ENCODE results near the gene ANAPC5.

ANAPC5 gene

DNA sequence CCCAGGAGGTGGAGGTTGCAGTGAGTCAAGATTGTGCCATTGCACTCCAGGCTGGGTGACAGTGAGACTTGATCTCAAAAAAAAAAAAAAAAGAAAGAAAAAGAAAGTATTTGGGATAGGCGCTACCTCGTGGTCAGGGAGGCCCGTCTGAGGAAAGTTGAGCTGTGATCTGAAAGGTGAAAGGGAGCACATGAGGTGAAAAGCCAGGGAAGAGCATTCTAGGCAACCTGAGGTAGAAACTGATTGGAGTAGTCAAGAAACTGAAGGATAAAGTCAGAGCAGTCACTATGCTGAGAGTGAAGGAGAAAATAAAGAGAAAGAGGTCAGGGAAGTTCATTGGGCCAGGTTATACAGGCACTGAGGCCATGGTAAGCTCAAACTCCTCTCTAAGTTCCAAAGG, 7.7 kb downstream of the ANAPC5 start:
- Histone ChIP-seq H3K4me2 (ENCODE audit: low read length) (no peak overlapping the region), H3K9me3 (ENCODE audit: insufficient read depth, low read length) (no peaks in the 10 kb centered on the region), H3K36me3 (replicated peaks; ENCODE audit: low read depth, low read length) (peaks cover 35% of the 10 kb centered on the region), H3K27ac (ENCODE audit: low read length) (no peak overlapping the region), H3K4me1 (ENCODE audit: low read length) (no peaks in the 10 kb centered on the region), H3K9ac (ENCODE audit: low read length) (no peak overlapping the region), H2AFZ (ENCODE audit: low read depth, low read length) (no peak overlapping the region), H4K20me1 (ENCODE audit: insufficient read depth, low read length) (no peaks in the 10 kb centered on the region), H3K4me3 (ENCODE audit: low read length) (no peak overlapping the region), H3K27me3 (ENCODE audit: low read depth, low read length) (no peaks in the 10 kb centered on the region), H3K79me2 (ENCODE audit: low read length) (peaks cover 20% of the 10 kb centered on the region)
- no peak for TF ChIP-seq EZH2phosphoT487 (IDR thresholded peaks at IDR 0.05; ENCODE audit: low read depth)
- TF ChIP-seq, protein P1, sequence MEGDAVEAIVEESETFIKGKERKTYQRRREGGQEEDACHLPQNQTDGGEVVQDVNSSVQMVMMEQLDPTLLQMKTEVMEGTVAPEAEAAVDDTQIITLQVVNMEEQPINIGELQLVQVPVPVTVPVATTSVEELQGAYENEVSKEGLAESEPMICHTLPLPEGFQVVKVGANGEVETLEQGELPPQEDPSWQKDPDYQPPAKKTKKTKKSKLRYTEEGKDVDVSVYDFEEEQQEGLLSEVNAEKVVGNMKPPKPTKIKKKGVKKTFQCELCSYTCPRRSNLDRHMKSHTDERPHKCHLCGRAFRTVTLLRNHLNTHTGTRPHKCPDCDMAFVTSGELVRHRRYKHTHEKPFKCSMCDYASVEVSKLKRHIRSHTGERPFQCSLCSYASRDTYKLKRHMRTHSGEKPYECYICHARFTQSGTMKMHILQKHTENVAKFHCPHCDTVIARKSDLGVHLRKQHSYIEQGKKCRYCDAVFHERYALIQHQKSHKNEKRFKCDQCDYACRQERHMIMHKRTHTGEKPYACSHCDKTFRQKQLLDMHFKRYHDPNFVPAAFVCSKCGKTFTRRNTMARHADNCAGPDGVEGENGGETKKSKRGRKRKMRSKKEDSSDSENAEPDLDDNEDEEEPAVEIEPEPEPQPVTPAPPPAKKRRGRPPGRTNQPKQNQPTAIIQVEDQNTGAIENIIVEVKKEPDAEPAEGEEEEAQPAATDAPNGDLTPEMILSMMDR (IDR thresholded peaks at IDR 0.05; ENCODE audit: low read depth, low read length): no peak

- no peak overlapping the region for H3K27ac ChIP-seq (ENCODE audit: low read length)
- H3K9me3 ChIP-seq (ENCODE audit: insufficient read depth, low read length): no peaks in the 10 kb centered on the region
- H3K4me2 ChIP-seq (ENCODE audit: low read length): no peak overlapping the region
- no peak overlapping the region for H2AFZ ChIP-seq (ENCODE audit: low read depth, low read length)
- no peaks in the 10 kb centered on the region for H3K27me3 ChIP-seq (ENCODE audit: low read depth, low read length)
- peaks cover 43% of the 10 kb centered on the region for H3K36me3 ChIP-seq (replicated peaks; ENCODE audit: low read depth, low read length)
- H3K4me1 ChIP-seq (ENCODE audit: low read length): no peaks in the 10 kb centered on the region
- no peaks in the 10 kb centered on the region for H4K20me1 ChIP-seq (ENCODE audit: insufficient read depth, low read length)
- H3K79me2 ChIP-seq (ENCODE audit: low read length): no peaks in the 10 kb centered on the region
- H3K9ac ChIP-seq (ENCODE audit: low read length): no peak overlapping the region
- H3K4me3 ChIP-seq (ENCODE audit: low read length): no peak overlapping the region
- no peak for TF ChIP-seq EZH2phosphoT487 (IDR thresholded peaks at IDR 0.05; ENCODE audit: low read depth)
- TF ChIP-seq, protein P1 (IDR thresholded peaks at IDR 0.05; ENCODE audit: low read depth, low read length): no peak
These were observed 14.8 kb downstream of the ANAPC5 start for GRCh38 chr12:121337416-121337815.

GRCh38 chr12:121334513-121335343, 17.5 kb downstream of the ANAPC5 start:
- Histone ChIP-seq H3K4me1 (ENCODE audit: low read length) (no peaks in the 10 kb centered on the region), H3K9ac (ENCODE audit: low read length) (no peak overlapping the region), H3K4me2 (ENCODE audit: low read length) (no peak overlapping the region), H4K20me1 (ENCODE audit: insufficient read depth, low read length) (no peaks in the 10 kb centered on the region), H3K36me3 (replicated peaks; ENCODE audit: low read depth, low read length) (peaks cover 58% of the 10 kb centered on the region), H2AFZ (ENCODE audit: low read depth, low read length) (no peak overlapping the region), H3K79me2 (ENCODE audit: low read length) (no peaks in the 10 kb centered on the region), H3K4me3 (ENCODE audit: low read length) (no peak overlapping the region), H3K27me3 (ENCODE audit: low read depth, low read length) (no peaks in the 10 kb centered on the region), H3K27ac (ENCODE audit: low read length) (no peak overlapping the region), H3K9me3 (ENCODE audit: insufficient read depth, low read length) (no peaks in the 10 kb centered on the region)
- no peak for TF ChIP-seq EZH2phosphoT487 (IDR thresholded peaks at IDR 0.05; ENCODE audit: low read depth)
- TF ChIP-seq, protein P1 (IDR thresholded peaks at IDR 0.05; ENCODE audit: low read depth, low read length): peak; percentile 85

GRCh38 chr12:121333747-121334146, 18.5 kb downstream of the ANAPC5 start:
- H3K9ac ChIP-seq (ENCODE audit: low read length): no peak overlapping the region
- H3K27ac ChIP-seq (ENCODE audit: low read length): no peak overlapping the region
- TF ChIP-seq, protein P1 (IDR thresholded peaks at IDR 0.05; ENCODE audit: low read depth, low read length): no peak
- TF ChIP-seq EZH2phosphoT487 (IDR thresholded peaks at IDR 0.05; ENCODE audit: low read depth): no peak
- H2AFZ ChIP-seq (ENCODE audit: low read depth, low read length): no peak overlapping the region
- no peaks in the 10 kb centered on the region for H3K79me2 ChIP-seq (ENCODE audit: low read length)
- H3K9me3 ChIP-seq (ENCODE audit: insufficient read depth, low read length): no peaks in the 10 kb centered on the region
- H3K4me1 ChIP-seq (ENCODE audit: low read length): no peaks in the 10 kb centered on the region
- H3K4me3 ChIP-seq (ENCODE audit: low read length): no peak overlapping the region
- no peaks in the 10 kb centered on the region for H4K20me1 ChIP-seq (ENCODE audit: insufficient read depth, low read length)
- peaks cover 55% of the 10 kb centered on the region for H3K36me3 ChIP-seq (replicated peaks; ENCODE audit: low read depth, low read length)
- H3K27me3 ChIP-seq (ENCODE audit: low read depth, low read length): no peaks in the 10 kb centered on the region
- no peak overlapping the region for H3K4me2 ChIP-seq (ENCODE audit: low read length)
